SK-N-SH treated with all-trans-retinoic acid at 6 μM for 48 hours (cell line): ENCODE measurements around the gene EMX1.

Experiments
- ATAC-seq: fragments of 200-7000 bp; cut with Tn5 transposase; 3 replicates; pipeline ENCODE4 v1.9.1; 2020; ENCODE audit warnings: mild to moderate bottlenecking, moderate library complexity
- ARNTL ChIP-seq: fragments of 450-650 bp; formaldehyde crosslinking; IDR thresholded peaks from 2 replicates; pipeline ENCODE4 v1.5.0; 2020; ENCODE audit warnings: low read depth, mild to moderate bottlenecking, moderate library complexity, borderline replicate concordance
- BACH2 ChIP-seq: fragments of 250-450 bp; sonication (Bioruptor Pico); IDR thresholded peaks from 2 replicates; pipeline ENCODE4 v1.9.0; 2021; ENCODE audit warnings: mild to moderate bottlenecking, borderline replicate concordance
- CSDC2 ChIP-seq: fragments of 250-450 bp; sonication (Bioruptor Pico); IDR thresholded peaks from 2 replicates; pipeline ENCODE4 v1.5.0; 2020; ENCODE audit warnings: mild to moderate bottlenecking, moderate library complexity
- ESRRG ChIP-seq: fragments of 250-450 bp; sonication (Bioruptor Pico); IDR thresholded peaks from 2 replicates; pipeline ENCODE4 v1.6.1; 2021; ENCODE audit warnings: mild to moderate bottlenecking
- GLIS3 ChIP-seq: fragments of 250-450 bp; sonication (Bioruptor Pico); IDR thresholded peaks from 2 replicates; pipeline ENCODE4 v1.5.0; 2020; ENCODE audit warnings: mild to moderate bottlenecking, moderate library complexity
- ISL1 ChIP-seq: fragments of 250-450 bp; sonication (Bioruptor Pico); IDR thresholded peaks from 2 replicates; pipeline ENCODE4 v2.1.2; 2022; ENCODE audit warnings: mild to moderate bottlenecking, moderate library complexity
- OSR1 ChIP-seq: fragments of 250-450 bp; sonication (Bioruptor Pico); IDR thresholded peaks from 2 replicates; pipeline ENCODE4 v1.8.0; 2022; ENCODE audit warnings: moderate library complexity, mild to moderate bottlenecking, inconsistent platforms
- PATZ1 ChIP-seq: fragments of 250-450 bp; sonication (Bioruptor Pico); IDR thresholded peaks from 2 replicates; pipeline ENCODE4 v1.8.0; 2020; ENCODE audit warnings: mild to moderate bottlenecking, moderate library complexity, borderline replicate concordance
- PPARA ChIP-seq: fragments of 250-450 bp; sonication (Bioruptor Pico); IDR thresholded peaks from 2 replicates; pipeline ENCODE4 v1.5.0; 2020; ENCODE audit warnings: mild to moderate bottlenecking, borderline replicate concordance
- RARB ChIP-seq: fragments of 250-450 bp; sonication (Bioruptor Pico); IDR thresholded peaks from 2 replicates; pipeline ENCODE4 v1.8.0; 2021; ENCODE audit warnings: mild to moderate bottlenecking, moderate library complexity
- SNAI2 ChIP-seq: fragments of 250-450 bp; sonication (Bioruptor Pico); IDR thresholded peaks from 2 replicates; pipeline ENCODE4 v1.5.0; 2020; ENCODE audit warnings: mild to moderate bottlenecking, moderate library complexity
- TCF4 ChIP-seq: fragments of 250-450 bp; sonication (Bioruptor Pico); IDR thresholded peaks from 2 replicates; pipeline ENCODE4 v1.8.0; 2021; ENCODE audit warnings: mild to moderate bottlenecking, moderate library complexity, borderline replicate concordance
- TOX ChIP-seq: fragments of 250-450 bp; sonication (Bioruptor Pico); IDR thresholded peaks from 2 replicates; pipeline ENCODE4 v1.8.0; 2021; ENCODE audit warnings: mild to moderate bottlenecking, moderate library complexity, borderline replicate concordance
- ZC3H10 ChIP-seq: fragments of 250-450 bp; sonication (Bioruptor Pico); IDR thresholded peaks from 2 replicates; pipeline ENCODE4 v1.5.1; 2021; ENCODE audit warnings: mild to moderate bottlenecking, moderate library complexity
- ZFP3 ChIP-seq: fragments of 250-450 bp; sonication (Bioruptor Pico); IDR thresholded peaks from 2 replicates; pipeline ENCODE4 v1.5.0; 2020; ENCODE audit warnings: mild to moderate bottlenecking, moderate library complexity
- ZNF565 ChIP-seq: fragments of 450-650 bp; formaldehyde crosslinking; conservative IDR thresholded peaks from 2 replicates; pipeline ENCODE4 v1.5.0; 2020; ENCODE audit warnings: low read depth, mild to moderate bottlenecking, moderate library complexity
- ZNF70 ChIP-seq: fragments of 450-650 bp; formaldehyde crosslinking; IDR thresholded peaks from 2 replicates; pipeline ENCODE4 v1.5.0; 2020; ENCODE audit warnings: mild to moderate bottlenecking, moderate library complexity
- ZNF8 ChIP-seq: fragments of 450-650 bp; formaldehyde crosslinking; IDR thresholded peaks from 2 replicates; pipeline ENCODE4 v1.5.0; 2020; ENCODE audit warnings: mild to moderate bottlenecking, moderate library complexity
- TF ChIP-seq, protein P1 (sequence below): fragments of 250-450 bp; sonication (Bioruptor Pico); IDR thresholded peaks from 2 replicates; pipeline ENCODE4 v1.5.1; 2021; ENCODE audit warnings: mild to moderate bottlenecking, moderate library complexity
- TF ChIP-seq, protein P2 (sequence below): fragments of 250-450 bp; sonication (Bioruptor Pico); IDR thresholded peaks from 2 replicates; pipeline ENCODE4 v1.8.0; 2021; ENCODE audit warnings: low read depth, mild to moderate bottlenecking, moderate library complexity, borderline replicate concordance
- TF ChIP-seq, protein P3 (sequence below): fragments of 250-450 bp; sonication (Bioruptor Pico); IDR thresholded peaks from 2 replicates; pipeline ENCODE4 v1.5.0; 2020; ENCODE audit warnings: mild to moderate bottlenecking, moderate library complexity

The EMX1 gene

GRCh38 chr2:72949045-72949444 is 31.7 kb downstream of the EMX1 start:
- no peak for ATAC-seq
- no peak for TF ChIP-seq PATZ1 (CRISPR knock-in tag)
- no peak for TF ChIP-seq ZC3H10 (CRISPR knock-in tag)
- no peak for TF ChIP-seq ZNF565 (CRISPR knock-in tag)
- TF ChIP-seq RARB (CRISPR knock-in tag) = no peak
- TF ChIP-seq OSR1 (CRISPR knock-in tag) = no peak

- no peak for ATAC-seq
- TF ChIP-seq OSR1 (CRISPR knock-in tag) (no peak), ZNF565 (CRISPR knock-in tag) (no peak), SNAI2 (CRISPR knock-in tag) (no peak), CSDC2 (CRISPR knock-in tag) (no peak), GLIS3 (CRISPR knock-in tag) (no peak), PPARA (CRISPR knock-in tag) (no peak), ISL1 (CRISPR knock-in tag) (no peak), ARNTL (CRISPR knock-in tag) (no peak), ZFP3 (CRISPR knock-in tag) (no peak)
- TF ChIP-seq, protein P1, sequence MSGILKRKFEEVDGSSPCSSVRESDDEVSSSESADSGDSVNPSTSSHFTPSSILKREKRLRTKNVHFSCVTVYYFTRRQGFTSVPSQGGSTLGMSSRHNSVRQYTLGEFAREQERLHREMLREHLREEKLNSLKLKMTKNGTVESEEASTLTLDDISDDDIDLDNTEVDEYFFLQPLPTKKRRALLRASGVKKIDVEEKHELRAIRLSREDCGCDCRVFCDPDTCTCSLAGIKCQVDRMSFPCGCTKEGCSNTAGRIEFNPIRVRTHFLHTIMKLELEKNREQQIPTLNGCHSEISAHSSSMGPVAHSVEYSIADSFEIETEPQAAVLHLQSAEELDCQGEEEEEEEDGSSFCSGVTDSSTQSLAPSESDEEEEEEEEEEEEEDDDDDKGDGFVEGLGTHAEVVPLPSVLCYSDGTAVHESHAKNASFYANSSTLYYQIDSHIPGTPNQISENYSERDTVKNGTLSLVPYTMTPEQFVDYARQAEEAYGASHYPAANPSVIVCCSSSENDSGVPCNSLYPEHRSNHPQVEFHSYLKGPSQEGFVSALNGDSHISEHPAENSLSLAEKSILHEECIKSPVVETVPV (CRISPR knock-in tag) = no peak
Observed at GRCh38 chr2:72949642-72950041, 32.3 kb downstream of the EMX1 start.

DNA sequence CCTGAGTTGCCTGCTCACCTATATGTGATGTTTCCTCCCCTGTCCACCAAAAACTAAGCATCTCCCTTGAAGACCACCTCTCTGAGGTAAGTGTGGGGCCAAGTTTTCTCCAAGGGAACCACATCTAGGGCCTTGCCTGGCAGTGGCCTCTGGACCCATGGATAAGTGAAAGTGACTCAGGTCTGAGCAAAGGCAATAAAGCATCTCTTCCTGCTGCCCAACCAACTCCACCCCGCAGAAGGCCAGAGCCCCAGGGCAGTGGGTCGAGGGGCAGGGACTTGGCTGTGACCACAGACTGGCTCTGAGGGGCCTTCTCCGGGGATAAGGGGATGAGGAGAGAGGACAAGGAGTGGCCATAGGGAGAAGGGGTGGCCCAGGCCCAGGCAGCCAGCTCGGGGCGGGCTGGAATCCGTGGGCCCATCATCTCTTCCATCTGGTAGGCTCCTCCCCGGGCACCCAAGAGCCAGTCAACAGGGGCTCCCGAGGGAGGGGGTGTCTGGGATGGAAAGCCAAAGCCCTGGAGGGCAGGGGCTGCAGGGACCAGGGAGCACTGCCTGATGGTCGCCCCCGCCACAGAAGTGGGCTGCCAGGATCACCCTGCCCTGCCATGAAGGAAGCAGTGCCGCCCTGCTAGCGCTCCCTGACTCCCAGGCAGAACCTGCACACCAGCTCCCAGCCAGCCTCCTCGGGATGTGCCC is 33.4 kb downstream of the EMX1 start:
- ATAC-seq = no peak
- TF ChIP-seq PPARA (CRISPR knock-in tag) (no peak), ZFP3 (CRISPR knock-in tag) (no peak), BACH2 (no peak), PATZ1 (CRISPR knock-in tag) (no peak), ZNF565 (CRISPR knock-in tag) (no peak), ZNF8 (CRISPR knock-in tag) (no peak), SNAI2 (CRISPR knock-in tag) (no peak), ARNTL (CRISPR knock-in tag) (no peak), TCF4 (CRISPR knock-in tag) (no peak), ZC3H10 (CRISPR knock-in tag) (no peak), CSDC2 (CRISPR knock-in tag) (no peak), ZNF70 (CRISPR knock-in tag) (no peak), ISL1 (CRISPR knock-in tag) (no peak), ESRRG (CRISPR knock-in tag) (no peak), RARB (CRISPR knock-in tag) (no peak), TOX (no peak)
- TF ChIP-seq, protein P2, sequence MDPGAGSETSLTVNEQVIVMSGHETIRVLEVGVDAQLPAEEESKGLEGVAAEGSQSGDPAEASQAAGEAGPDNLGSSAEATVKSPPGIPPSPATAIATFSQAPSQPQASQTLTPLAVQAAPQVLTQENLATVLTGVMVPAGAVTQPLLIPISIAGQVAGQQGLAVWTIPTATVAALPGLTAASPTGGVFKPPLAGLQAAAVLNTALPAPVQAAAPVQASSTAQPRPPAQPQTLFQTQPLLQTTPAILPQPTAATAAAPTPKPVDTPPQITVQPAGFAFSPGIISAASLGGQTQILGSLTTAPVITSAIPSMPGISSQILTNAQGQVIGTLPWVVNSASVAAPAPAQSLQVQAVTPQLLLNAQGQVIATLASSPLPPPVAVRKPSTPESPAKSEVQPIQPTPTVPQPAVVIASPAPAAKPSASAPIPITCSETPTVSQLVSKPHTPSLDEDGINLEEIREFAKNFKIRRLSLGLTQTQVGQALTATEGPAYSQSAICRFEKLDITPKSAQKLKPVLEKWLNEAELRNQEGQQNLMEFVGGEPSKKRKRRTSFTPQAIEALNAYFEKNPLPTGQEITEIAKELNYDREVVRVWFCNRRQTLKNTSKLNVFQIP (CRISPR knock-in tag) = no peak
- TF ChIP-seq, protein P1 (CRISPR knock-in tag) = no peak
- TF ChIP-seq, protein P3, sequence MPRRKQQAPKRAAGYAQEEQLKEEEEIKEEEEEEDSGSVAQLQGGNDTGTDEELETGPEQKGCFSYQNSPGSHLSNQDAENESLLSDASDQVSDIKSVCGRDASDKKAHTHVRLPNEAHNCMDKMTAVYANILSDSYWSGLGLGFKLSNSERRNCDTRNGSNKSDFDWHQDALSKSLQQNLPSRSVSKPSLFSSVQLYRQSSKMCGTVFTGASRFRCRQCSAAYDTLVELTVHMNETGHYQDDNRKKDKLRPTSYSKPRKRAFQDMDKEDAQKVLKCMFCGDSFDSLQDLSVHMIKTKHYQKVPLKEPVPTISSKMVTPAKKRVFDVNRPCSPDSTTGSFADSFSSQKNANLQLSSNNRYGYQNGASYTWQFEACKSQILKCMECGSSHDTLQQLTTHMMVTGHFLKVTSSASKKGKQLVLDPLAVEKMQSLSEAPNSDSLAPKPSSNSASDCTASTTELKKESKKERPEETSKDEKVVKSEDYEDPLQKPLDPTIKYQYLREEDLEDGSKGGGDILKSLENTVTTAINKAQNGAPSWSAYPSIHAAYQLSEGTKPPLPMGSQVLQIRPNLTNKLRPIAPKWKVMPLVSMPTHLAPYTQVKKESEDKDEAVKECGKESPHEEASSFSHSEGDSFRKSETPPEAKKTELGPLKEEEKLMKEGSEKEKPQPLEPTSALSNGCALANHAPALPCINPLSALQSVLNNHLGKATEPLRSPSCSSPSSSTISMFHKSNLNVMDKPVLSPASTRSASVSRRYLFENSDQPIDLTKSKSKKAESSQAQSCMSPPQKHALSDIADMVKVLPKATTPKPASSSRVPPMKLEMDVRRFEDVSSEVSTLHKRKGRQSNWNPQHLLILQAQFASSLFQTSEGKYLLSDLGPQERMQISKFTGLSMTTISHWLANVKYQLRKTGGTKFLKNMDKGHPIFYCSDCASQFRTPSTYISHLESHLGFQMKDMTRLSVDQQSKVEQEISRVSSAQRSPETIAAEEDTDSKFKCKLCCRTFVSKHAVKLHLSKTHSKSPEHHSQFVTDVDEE (CRISPR knock-in tag) = no peak
